Right lobe of liver (tissue), 6 donors: ENCODE data around the gene BFSP1. TPM values are rescaled to one million over a fixed set of nuclear protein-coding genes. Genes with fewer than 3 reads are reported as not detected.

Experiments used
- ATAC-seq, 4 donors: fragments of 200-7000 bp; cut with Tn5 transposase; one replicate each; pipeline ENCODE4 v1.9.1; 2020; ENCODE audit warnings: mild to moderate bottlenecking in 4 of 4, moderate library complexity in 4 of 4
- DNase-seq, 3 donors: peaks; one replicate each; pipeline ENCODE4 v3.0.0-alpha.2; 2020
- H3K27ac ChIP-seq, 3 donors: fragments of 200-600 bp; one replicate each; pipeline ENCODE4 v1.8.0; 2022
- H3K27me3 ChIP-seq, 2 donors: fragments of 200-600 bp; one replicate each; pipeline ENCODE4 v1.8.0; 2022
- H3K36me3 ChIP-seq, 4 donors: fragments of 200-600 bp; sonication (generic) in 1 of 4; one replicate each; pipeline versions ENCODE4 v1.5.1 to v1.8.0; 2017 to 2022; ENCODE audit warnings: control low read depth in 1 of 4
- H3K4me1 ChIP-seq, 4 donors: fragments of 200-600 bp; sonication (generic) in 1 of 4; one replicate each; pipeline versions ENCODE4 v1.5.1 to v1.8.0; 2017 to 2022; ENCODE audit warnings: control low read depth in 1 of 4
- H3K4me3 ChIP-seq, 3 donors: fragments of 200-600 bp; one replicate each; pipeline ENCODE4 v1.8.0; 2022
- H3K9me3 ChIP-seq, 4 donors: fragments of 200-600 bp; sonication (generic) in 1 of 4; one replicate each; pipeline versions ENCODE4 v1.5.1 to v1.8.0; 2017 to 2022; ENCODE audit warnings: control low read depth in 1 of 4
- POLR2A ChIP-seq: fragments of 450-650 bp; IDR thresholded peaks from one replicate; pipeline ENCODE4 v1.6.1; 2017; ENCODE audit warnings: antibody characterized with exemption, mild to moderate bottlenecking
- WGBS: methylation state at CpG from one replicate; pipeline ENCODE4 v1.1.6; 2018; ENCODE audit warnings: low coverage, low lambda C conversion rate; ENCODE audit not compliant: insufficient coverage; ENCODE audit errors: missing lambda C conversion rate; 5-methylcytosine and 5-hydroxymethylcytosine counted together
- intact Hi-C, 2 donors: fragments of 100-400 bp; cut with DNase I; formaldehyde crosslinking; loops; one replicate each; pipeline versions ENCODE4 v1.11.2 to v1.14.1; 2022
- total RNA-seq, 6 experiments: library from RNA; depleted of rRNA in 2 of 6; stranded (reverse); fragments of >200 nt in 2 of 6; fragmentation: NEBNext Ultra II Directional in 3 of 6; extraction: Animal tissue kit (Norgen Biotek cat#: 25700) in 3 of 6; gene quantifications; one replicate each; pipeline versions ENCODE4 v1.1.0 to v1.2.4, GENCODE V29; 2016 to 2023
- TF ChIP-seq, protein P1 (sequence below), 4 donors: fragments of 200-600 bp in 3 of 4; fragments of 450-650 bp in 1 of 4; IDR thresholded peaks; one replicate each; pipeline versions ENCODE4 v1.5.1 to v1.8.0; 2016 to 2022; ENCODE audit warnings: antibody characterized with exemption in 4 of 4, mild to moderate bottlenecking in 2 of 4
- donor health status: DM: no; HTN: yes; CAD: no.
- donor health status: DM: no; HTN: no; CAD: no.
- donor health status: DM: no; HTN: no; CAD: no.
- donor health status: DM: no; HTN: yes; CAD: no.
- donor health status: DM: no; HTN: yes; CAD: no.

Gene BFSP1
- total RNA-seq, 6 experiments from 2014 or later: 0.16 to 0.68 (median 0.25) TPM

DNA sequence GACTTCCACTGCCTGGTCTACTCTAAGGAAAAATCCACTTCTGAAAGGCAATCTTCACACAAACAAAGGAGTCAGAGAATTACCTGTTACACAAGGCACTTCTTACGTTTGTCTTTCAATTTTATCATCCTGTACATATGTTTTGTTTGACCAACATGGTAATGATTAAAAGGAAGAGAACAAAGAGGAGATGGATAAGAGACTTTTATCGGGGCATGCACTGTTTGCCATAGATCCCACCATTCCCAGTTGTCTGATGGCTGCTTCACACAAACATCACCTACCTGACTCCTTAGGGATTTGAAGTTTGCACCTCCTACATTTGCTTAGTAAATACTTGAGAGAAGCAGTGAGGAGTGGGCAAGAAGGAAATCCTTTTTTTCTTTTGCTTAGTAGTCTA, 87.1 kb downstream of the BFSP1 start:
- no peaks in the 10 kb centered on the region for H3K9me3 ChIP-seq
- no peak overlapping the region for H3K4me3 ChIP-seq
- ATAC-seq (no peak), DNase-seq (no peak)
- H3K27me3 ChIP-seq: no peaks in the 10 kb centered on the region
- WGBS: 16% methylated on average over 2 of the region's 2 CpGs
- H3K4me1 ChIP-seq: no peaks in the 10 kb centered on the region
- no peak overlapping the region for H3K27ac ChIP-seq
- H3K36me3 ChIP-seq: no peaks in the 10 kb centered on the region
- TF ChIP-seq, protein P1, sequence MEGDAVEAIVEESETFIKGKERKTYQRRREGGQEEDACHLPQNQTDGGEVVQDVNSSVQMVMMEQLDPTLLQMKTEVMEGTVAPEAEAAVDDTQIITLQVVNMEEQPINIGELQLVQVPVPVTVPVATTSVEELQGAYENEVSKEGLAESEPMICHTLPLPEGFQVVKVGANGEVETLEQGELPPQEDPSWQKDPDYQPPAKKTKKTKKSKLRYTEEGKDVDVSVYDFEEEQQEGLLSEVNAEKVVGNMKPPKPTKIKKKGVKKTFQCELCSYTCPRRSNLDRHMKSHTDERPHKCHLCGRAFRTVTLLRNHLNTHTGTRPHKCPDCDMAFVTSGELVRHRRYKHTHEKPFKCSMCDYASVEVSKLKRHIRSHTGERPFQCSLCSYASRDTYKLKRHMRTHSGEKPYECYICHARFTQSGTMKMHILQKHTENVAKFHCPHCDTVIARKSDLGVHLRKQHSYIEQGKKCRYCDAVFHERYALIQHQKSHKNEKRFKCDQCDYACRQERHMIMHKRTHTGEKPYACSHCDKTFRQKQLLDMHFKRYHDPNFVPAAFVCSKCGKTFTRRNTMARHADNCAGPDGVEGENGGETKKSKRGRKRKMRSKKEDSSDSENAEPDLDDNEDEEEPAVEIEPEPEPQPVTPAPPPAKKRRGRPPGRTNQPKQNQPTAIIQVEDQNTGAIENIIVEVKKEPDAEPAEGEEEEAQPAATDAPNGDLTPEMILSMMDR (IDR thresholded peaks at IDR 0.05): no peak
- TF ChIP-seq POLR2A: no peak
- intact Hi-C loops: no loop called here

Other genes with a start within 250 kb of the BFSP1 start
- 10 to 100 TPM; 65.8 to 94.4 (median 86.9) TPM for gene DSTN, start 38.7 kb upstream of the BFSP1 start, total RNA-seq
- gene RRBP1, start 150.9 kb upstream of the BFSP1 start, total RNA-seq: 100 to 1,000 TPM; 121 to 274 (median 193) TPM
- not detected for gene BANF2, start 168.6 kb upstream of the BFSP1 start, total RNA-seq